ENCODE data around the gene GTPBP8.

DNA sequence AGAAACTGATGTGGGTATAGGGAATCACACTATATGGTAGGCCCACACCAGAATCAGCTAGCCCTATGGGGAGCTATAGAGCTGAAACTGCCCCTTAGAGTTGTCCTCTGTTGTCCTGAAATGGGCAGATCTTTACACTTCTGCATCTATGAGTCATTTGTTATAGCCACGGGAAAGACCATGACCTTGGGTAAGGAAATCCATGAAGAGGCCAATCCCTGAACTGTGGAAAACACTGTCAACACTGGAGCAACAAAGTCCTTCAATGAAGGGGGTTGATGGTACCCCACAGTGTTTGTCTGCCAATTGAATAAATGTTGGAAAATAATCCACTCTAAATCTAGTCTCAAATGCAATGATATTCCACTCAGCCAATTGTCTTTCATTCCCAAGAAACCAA, 10.7 kb upstream of the GTPBP8 start:
- TF ChIP-seq, protein P1, sequence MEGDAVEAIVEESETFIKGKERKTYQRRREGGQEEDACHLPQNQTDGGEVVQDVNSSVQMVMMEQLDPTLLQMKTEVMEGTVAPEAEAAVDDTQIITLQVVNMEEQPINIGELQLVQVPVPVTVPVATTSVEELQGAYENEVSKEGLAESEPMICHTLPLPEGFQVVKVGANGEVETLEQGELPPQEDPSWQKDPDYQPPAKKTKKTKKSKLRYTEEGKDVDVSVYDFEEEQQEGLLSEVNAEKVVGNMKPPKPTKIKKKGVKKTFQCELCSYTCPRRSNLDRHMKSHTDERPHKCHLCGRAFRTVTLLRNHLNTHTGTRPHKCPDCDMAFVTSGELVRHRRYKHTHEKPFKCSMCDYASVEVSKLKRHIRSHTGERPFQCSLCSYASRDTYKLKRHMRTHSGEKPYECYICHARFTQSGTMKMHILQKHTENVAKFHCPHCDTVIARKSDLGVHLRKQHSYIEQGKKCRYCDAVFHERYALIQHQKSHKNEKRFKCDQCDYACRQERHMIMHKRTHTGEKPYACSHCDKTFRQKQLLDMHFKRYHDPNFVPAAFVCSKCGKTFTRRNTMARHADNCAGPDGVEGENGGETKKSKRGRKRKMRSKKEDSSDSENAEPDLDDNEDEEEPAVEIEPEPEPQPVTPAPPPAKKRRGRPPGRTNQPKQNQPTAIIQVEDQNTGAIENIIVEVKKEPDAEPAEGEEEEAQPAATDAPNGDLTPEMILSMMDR (IDR thresholded peaks at IDR 0.05; ENCODE audit: low read length), result no peak
- no peak for TF ChIP-seq EZH2 (IDR thresholded peaks at IDR 0.05; ENCODE audit: borderline replicate concordance, low read length)

Measured in OCI-LY1 (cell line).